IPS-NIHi7 (cell line): Measurements from ENCODE around the gene HECW1.
A peak's percentile ranks its signal among the peaks of the same experiment; 100 is the strongest.

Experiments used
- DNase-seq: peaks from one replicate; pipeline ENCODE4 v3.0.0; 2012; ENCODE audit warnings: mixed read lengths; ENCODE audit errors: extremely low spot score

Gene HECW1

DNA sequence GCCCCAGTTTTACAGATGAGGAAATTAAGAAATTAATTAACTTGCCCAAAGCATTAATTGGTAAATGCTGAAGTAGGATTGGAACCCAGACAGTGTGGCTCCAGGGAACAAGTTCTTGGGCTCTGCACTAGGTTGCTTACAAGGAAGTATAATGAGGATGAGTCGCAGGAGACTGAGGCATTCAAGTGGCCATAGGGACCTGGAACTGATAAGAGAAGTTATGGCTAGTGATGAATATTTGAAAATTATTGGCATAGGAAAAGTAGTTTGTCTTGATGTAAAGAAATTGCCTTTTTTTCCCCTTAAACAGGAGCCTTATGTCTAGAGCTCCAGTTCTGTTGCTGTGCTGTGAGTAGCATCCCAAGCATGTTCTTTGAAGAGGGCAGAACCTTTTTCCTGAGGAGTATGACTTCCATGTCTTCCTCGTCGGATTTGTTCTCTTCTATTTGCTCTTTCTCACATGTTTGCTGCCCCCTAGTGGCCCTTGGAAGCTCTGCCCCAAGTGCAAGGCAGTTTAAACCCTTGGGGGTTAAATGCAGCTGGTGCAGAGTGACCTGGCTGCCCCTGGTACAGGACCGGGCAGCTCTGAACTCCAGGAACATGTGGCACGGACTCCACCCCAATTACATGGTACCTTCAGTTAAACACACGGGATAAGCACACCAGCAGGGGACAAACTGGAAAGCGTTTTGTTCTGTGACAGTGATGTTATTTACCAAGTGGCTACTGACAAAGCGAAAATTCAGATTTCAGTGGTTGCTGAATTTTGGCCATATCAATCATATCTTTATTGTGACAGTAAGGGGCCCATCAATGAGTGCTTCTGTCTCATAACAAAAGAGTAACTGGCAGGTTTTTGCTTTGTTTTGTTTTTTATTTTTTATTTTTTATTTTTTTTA is 148.8 kb downstream of the HECW1 start:
- DNase-seq = peak; percentile 86

DNA sequence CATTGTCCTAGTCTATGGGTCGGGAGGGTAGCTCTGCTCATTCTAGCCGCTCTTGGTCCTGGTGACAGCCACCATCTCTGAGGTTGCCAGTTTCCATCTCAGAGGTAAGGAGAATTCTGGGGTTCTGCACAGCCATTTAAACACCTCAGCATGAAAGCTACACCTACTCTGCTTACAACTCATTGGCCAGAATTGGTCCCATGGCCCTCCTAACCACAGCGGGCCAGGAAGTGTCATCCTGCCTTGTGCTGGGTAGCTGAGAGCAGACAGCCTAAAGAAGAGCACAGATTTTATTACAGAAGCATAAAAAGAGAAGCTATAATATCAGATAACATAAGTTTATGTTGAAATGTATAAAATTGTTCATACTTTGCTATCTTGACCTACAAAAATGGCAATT is 152.7 kb downstream of the HECW1 start:
- no peak for DNase-seq

- no peak for DNase-seq
Observed at GRCh38 chr7:43273939-43274719, 161.7 kb downstream of the HECW1 start.

GRCh38 chr7:43274752-43275151 is 162.3 kb downstream of the HECW1 start:
- DNase-seq = no peak

- no peak for DNase-seq
Observed at GRCh38 chr7:43276547-43276946, 164.1 kb downstream of the HECW1 start.

- no peak for DNase-seq
Observed at GRCh38 chr7:43278088-43278644, 165.7 kb downstream of the HECW1 start.

DNA sequence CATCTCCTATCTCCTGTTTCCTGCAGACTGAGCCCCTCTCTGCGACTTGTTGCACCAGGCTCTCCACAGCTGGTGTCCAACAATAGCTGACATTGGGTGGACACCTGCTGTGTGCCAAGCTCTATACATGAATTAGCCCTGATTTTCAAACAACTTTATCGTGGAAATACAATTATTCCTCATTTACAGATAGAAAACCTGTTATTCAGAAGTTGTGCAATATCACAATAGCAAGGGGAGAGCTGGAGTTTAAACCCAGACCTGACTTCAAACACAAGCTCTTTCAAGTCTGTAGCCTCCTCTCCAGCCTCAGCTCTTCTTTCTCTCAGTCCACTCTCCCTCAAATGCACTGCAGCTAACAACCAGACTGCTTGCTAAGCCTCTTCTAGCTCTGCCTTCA is 168.8 kb downstream of the HECW1 start:
- DNase-seq = no peak

GRCh38 chr7:43283706-43284105 is 171.3 kb downstream of the HECW1 start:
- no peak for DNase-seq

GRCh38 chr7:43289826-43290225 is 177.4 kb downstream of the HECW1 start:
- no peak for DNase-seq

DNA sequence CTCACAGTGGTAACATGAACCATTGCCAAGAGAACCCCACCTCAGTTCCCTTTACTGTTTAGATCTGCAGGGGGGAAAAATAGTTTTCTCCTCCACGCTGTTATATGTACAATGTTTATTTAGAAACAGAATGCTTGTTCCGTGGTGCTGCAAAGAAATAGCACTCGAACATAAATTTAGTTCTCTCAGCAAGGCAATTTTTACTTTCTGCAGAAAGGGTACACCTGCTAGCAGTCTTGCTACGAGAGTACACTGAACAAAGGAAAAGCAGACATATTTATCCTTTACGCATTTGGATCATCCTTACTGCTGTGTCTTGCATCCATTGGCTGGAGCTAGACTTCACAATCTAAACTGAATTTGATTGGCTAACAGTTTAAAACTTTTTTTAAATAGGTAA is 178.5 kb downstream of the HECW1 start:
- DNase-seq = no peak

DNA sequence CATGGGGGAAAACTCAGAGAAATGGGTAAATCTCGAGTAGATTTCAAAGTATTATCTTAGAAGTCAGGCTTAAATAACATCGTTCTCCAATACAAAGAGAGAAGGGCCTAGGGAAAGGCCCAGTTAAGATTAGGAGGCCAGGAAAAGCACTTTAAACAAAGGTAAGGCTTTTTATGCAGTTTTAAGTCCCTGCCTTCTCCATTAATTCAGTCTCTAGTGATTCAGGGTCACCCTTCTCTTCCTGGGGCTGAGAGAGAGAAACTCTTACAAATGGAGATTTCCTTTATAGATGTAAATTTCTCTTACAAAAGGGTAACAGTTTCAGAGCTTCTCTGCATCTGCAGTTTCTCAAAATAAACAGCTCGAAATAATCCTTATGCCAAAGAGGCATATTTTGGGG is 179.3 kb downstream of the HECW1 start:
- no peak for DNase-seq

GRCh38 chr7:43292384-43292783 is 179.9 kb downstream of the HECW1 start:
- DNase-seq = no peak

DNA sequence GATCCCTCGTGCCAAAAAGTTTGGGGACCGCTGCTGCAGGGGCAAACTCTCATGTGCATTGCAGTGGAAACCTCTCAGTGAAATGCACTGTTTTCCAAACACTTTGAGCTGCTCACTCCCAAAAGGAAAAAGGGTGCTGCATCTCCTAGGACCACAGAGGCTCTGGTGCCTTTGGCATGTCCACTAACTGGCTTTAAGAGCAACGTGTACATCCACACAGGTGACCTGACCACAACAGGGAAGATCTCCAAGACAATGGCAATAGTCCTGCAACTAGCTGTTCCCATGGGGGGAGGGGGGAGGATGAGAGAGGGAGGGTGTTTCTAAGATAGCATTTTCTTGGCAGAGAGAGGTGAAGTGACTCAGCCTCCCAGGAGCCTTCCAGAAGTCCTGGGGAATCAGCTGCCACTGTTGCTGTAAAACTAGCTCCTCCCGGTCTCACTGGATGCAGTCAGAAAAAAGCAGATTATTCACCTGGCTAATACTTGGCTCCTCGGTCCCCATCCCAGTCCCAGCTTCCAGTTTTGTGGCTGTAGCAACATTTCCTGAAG is 181.7 kb downstream of the HECW1 start:
- peak; percentile 51 for DNase-seq

DNA sequence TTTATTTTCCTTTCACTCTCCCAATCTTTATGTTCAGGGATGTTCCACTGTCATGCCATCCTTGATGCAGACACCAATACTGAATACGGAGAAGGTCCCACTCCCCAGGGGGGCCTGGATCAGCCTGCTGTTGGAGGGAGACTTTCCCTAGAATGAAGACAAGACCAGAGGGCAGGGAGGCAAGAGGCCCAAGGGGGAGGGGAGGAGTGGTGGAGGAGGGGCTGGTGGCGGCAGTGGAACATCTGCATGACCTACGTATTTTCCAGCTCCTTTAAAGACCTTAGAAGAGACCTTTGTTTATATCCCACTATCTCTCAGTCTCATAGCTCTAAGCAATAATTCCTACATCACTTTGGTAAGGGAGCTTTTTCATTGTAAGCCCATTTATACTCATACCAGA is 183.0 kb downstream of the HECW1 start:
- DNase-seq = peak; percentile 58

- no peak for DNase-seq
Observed at GRCh38 chr7:43296306-43296705, 183.9 kb downstream of the HECW1 start.

DNA sequence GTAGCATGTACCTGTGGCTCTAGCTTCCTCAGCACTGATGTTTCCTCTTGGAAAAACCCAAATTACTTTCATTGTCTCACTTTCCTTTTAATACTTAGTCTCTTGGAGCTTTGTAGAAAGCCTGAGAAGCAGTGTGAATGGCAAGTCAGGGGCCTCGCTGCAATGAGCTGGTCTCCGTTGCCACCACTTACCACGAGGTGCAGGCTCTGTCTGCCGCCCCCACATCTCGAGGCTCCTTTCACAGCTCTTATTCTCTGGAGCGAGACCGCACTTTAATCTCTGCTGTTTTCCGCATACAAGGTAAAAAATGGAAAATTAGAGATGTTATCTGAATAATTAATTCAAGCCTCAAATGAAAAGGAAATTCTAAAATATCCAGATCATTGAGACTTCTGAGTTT is 186.2 kb downstream of the HECW1 start:
- no peak for DNase-seq

DNA sequence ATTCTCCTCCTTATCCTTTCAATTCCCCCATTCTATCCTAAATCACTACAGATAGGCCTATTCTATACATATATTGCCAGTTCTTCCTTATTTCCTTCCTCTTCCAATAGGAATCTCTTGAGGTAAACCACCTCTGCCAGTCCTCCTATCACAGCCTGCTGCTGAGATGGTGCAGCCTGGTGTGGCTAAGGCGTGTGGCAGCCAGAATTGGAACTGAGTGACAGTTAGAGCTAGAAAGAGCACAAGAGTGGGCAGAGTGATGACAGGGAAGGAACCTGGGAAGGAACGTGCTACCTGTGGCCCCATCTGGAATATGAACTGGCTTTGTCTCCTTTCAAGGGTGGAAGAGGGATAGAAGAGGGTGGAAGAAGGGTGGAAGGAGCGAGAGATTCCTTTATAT is 187.7 kb downstream of the HECW1 start:
- no peak for DNase-seq

- DNase-seq = no peak
Observed at GRCh38 chr7:43302211-43302711, 189.8 kb downstream of the HECW1 start.

- DNase-seq = no peak
Observed at GRCh38 chr7:43302773-43303460, 190.5 kb downstream of the HECW1 start.

DNA sequence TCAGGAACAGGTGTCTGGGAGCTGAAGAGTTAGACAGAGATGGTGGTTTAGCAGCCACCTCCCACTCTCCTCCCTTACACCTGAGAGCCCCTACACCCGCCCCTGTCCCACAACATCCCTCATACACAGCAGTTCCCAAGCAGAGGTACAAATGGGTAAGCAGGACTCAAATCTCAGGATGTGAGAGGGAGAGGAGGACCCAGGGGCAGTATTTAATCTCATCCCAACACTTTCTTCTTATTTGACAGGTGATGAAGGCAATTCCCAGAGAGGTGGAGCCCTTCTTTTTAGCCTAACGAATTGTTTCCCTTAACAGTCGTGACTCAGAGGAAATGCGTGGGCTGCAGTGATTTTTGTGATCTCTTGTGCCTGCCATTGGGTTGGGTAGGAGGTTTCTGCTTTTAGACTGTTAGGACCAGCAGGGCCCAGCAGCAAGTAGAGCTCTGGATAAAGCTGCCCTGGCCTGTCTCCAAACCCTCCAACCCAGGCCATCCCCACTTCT is 191.3 kb downstream of the HECW1 start:
- DNase-seq = no peak

GRCh38 chr7:43306404-43306803 is 194.0 kb downstream of the HECW1 start:
- no peak for DNase-seq
